IMR-90 (cell line): Measurements from ENCODE around the gene PTPRN2.

ENCODE experiments used
- NFE2L2 ChIP-seq: fragments of 150-350 bp; IDR thresholded peaks from 2 replicates; pipeline ENCODE4 v1.6.1; 2016; ENCODE audit warnings: low read depth, mild to moderate bottlenecking, low read length
- POLR2A ChIP-seq: IDR thresholded peaks from 2 replicates; pipeline ENCODE4 v1.6.1; 2012; ENCODE audit warnings: mild to moderate bottlenecking, low read depth, low read length
- RAD21 ChIP-seq: IDR thresholded peaks from 2 replicates; pipeline ENCODE4 v1.6.1; 2012; ENCODE audit warnings: low read length, improper control_type of control experiment
- SMC3 ChIP-seq: fragments of 150-350 bp; IDR thresholded peaks from 2 replicates; pipeline ENCODE4 v1.6.1; 2016; ENCODE audit warnings: low read depth, mild to moderate bottlenecking, antibody characterized with exemption, low read length, moderate library complexity
- TF ChIP-seq, protein P1 (sequence below): conservative IDR thresholded peaks from 2 replicates; pipeline ENCODE4 v1.5.1; 2012; ENCODE audit warnings: mild to moderate bottlenecking, low read depth, low read length, improper control_type of control experiment
- TF ChIP-seq, protein P2 (sequence below): fragments of 150-350 bp; IDR thresholded peaks from 2 replicates; pipeline ENCODE4 v1.6.1; 2017; ENCODE audit warnings: mild to moderate bottlenecking, antibody characterized with exemption, low read length, low read depth

DNA sequence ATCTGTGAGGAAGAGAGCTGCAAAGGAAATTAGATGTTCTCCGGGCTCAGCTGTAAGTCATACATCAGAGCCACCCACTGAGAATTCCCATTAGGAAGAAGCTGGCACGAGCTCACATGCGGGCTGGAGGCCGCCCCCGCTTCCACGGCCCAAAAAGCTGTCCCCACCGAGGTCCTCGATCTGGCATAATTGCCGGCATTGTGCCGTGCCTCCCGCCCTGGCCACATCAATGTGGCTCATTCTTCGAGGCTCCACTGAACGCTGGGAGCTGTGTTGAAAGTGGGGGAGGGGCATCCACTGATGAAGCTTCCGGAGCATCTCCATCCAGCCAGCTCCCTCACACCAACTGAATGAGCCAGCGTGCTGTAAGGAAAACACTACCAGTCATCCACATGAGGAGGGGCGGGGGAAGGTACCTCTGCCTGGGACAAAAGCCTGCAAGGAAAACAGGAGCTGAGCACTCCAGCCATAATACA lies 173.1 kb downstream of the PTPRN2 start:
- TF ChIP-seq POLR2A, result no peak
- TF ChIP-seq, protein P1, sequence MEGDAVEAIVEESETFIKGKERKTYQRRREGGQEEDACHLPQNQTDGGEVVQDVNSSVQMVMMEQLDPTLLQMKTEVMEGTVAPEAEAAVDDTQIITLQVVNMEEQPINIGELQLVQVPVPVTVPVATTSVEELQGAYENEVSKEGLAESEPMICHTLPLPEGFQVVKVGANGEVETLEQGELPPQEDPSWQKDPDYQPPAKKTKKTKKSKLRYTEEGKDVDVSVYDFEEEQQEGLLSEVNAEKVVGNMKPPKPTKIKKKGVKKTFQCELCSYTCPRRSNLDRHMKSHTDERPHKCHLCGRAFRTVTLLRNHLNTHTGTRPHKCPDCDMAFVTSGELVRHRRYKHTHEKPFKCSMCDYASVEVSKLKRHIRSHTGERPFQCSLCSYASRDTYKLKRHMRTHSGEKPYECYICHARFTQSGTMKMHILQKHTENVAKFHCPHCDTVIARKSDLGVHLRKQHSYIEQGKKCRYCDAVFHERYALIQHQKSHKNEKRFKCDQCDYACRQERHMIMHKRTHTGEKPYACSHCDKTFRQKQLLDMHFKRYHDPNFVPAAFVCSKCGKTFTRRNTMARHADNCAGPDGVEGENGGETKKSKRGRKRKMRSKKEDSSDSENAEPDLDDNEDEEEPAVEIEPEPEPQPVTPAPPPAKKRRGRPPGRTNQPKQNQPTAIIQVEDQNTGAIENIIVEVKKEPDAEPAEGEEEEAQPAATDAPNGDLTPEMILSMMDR, result no peak
- TF ChIP-seq, protein P2, sequence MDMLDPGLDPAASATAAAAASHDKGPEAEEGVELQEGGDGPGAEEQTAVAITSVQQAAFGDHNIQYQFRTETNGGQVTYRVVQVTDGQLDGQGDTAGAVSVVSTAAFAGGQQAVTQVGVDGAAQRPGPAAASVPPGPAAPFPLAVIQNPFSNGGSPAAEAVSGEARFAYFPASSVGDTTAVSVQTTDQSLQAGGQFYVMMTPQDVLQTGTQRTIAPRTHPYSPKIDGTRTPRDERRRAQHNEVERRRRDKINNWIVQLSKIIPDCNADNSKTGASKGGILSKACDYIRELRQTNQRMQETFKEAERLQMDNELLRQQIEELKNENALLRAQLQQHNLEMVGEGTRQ, result no peak
- no peak for TF ChIP-seq RAD21
- TF ChIP-seq NFE2L2, result no peak
- no peak for TF ChIP-seq SMC3
